GM19324 (cell line): Measurements from ENCODE around the gene PSMD2.
"Not testable (repeated sequence)": the region's sequence is repeated elsewhere in the genome, so short reads cannot be mapped to it uniquely, and the experiment has no call there.

Source experiments
- ATAC-seq: cut with Tn5 transposase; IDR thresholded peaks from one replicate; pipeline ENCODE4 v1.9.1; 2021; ENCODE audit warnings: mild to moderate bottlenecking, moderate library complexity; ENCODE audit not compliant: unreplicated experiment, low FRiP score

The PSMD2 gene

GRCh38 chr3:184298759-184299487 is at the start of gene PSMD2:
Gene PSMD2, plus strand, starts transcription at chr3:184299241. Its CDS starts 26 bp downstream, at chr3:184299267.
- ATAC-seq, result peak; percentile 97

DNA sequence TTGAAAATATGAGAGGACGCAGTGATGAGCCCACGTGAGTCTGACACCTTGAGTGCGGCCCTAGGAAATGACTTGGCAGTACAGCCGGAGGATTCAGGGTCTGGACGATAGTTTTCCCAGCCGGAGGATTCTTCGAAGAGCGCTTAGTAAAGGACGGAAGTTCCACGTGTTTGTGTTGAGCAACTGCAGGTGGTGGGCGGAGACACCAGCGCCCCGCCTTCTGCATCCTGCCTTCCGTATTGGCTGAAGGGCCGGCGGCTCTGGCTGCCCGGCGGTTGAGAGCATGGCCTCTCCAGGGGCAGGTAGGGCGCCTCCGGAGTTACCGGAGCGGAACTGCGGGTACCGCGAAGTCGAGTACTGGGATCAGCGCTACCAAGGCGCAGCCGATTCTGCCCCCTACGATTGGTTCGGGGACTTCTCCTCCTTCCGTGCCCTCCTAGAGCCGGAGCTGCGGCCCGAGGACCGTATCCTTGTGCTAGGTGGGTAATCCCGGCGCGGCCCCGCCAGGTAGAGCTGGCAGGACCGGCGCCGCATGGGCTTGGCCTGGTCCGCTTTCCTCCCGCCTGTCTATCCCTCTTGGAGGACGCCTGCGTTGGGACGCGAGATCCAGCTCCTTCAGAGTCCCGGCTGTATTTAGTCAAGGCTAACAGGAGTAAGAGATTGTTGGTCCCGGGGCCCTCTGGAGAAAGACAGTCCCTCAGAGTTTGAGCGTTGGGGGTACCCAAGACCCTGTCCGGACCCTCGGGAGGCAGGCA is 49.5 kb upstream of the PSMD2 start, which contains the start of gene EEF1AKMT4:
TSS of gene EEF1AKMT4 (plus strand) at position 261 of the 755 bp plus-strand sequence. CDS start at position 284, 23 bp downstream.
- ATAC-seq, result peak; percentile 88

DNA sequence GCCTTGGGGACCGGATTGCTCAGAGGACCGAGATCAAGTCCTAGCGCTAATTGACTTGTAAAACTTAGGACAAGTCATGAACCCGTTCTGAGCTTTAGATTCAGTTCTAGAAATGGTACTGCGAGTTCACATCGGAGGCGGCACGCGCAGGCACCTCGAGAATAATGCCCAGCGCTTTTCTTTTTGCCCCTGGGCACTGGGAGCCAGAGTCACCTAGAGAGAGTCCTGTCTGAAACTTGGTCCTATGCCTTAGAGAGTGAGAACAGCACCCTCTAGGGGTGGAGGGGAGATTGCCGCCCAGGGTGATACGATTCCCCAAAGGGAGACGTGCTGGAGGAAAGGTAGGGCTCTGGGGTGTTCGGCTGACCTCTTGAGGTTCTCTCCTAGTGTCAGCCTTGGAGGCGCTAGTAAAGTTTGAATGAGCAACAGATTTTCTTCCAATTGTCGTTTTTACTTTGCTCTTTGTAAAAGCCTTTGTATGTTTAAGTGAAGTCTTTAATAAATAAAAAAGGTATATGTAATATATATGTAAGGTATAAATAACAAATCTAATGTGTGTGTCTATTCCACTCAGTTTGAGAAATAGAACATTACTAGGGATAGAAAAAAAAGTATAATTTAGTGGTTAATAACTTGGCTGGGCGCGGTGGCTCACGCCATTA is 48.7 kb upstream of the PSMD2 start:
- peak; percentile 50 for ATAC-seq

GRCh38 chr3:184255291-184256039 is 43.6 kb upstream of the PSMD2 start:
- no peak for ATAC-seq

DNA sequence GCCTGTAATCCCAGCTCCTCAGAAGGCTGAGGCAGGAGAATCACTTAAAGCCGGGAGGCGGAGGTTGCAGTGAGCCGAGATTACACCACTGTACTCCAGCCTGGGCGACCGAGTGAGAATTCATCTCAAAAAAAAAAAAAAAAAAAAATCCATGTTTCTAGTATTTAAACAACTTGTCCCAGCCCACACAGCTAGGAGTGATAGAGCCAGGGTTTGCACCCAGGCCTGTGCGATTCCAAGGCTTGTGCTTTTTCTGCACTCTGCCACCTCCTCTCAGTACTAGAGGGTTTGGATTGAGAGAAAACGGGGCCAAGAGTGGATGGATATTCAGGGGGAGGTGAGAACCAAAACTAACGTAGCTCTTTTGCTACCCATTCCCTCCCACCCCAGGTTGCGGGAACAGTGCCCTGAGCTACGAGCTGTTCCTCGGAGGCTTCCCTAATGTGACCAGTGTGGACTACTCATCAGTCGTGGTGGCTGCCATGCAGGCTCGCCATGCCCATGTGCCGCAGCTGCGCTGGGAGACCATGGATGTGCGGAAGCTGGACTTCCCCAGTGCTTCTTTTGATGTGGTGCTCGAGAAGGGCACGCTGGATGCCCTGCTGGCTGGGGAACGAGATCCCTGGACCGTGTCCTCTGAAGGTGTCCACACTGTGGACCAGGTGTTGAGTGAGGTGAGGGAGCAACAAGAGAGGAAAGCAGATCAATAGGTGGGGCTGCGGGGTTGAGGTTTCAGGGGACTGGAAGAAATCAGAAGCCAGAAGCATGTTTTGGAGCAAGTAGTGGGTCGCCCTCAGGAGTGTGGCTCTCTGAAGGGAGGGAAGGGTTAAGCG is 41.7 kb upstream of the PSMD2 start:
- ATAC-seq, result no peak

DNA sequence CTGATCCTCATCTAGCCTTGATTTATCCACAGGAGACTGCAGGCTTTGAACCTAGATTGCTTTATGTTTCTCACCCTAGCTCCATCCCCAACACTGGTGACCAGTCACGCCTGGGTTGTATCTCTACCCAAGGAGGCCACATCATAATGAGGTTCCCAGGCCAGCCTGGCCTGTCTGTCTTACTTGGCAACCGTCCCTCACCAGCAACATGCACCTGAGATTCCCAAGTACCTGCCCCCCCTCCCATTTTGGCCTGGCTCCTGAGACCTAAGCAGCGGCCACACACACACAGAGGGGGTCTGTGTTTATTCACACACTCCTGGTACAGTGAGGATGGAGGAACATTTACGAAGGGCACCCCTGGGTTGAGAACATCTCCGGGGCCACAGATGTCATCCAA is 40.1 kb upstream of the PSMD2 start:
- ATAC-seq, result no peak

DNA sequence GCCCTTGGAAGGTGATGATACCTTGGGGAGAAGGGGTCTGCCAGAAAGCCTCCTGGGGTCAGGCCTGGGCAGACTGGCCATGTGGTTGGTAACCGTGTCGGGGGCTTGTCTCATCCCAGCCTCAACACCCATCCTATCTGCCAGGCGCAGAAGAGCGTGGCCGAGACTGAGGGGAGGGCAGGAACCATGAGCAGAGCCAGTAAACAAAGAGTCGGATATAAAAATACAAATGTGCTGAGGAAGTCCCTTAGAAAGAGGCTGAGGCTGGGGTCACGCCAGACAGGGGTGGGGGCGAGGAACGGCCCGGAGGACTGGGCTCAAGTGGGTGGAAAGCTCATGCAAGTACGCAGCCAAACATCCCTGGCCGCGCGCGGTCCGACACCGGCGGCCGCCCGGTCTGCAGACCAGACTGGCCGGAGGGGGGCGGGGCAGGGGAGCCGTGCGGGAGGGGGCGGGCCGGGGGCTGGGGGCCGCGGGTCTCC is 39.6 kb upstream of the PSMD2 start:
- ATAC-seq, result no peak

- no peak for ATAC-seq
These were observed 38.9 kb upstream of the PSMD2 start for GRCh38 chr3:184259878-184260723.

- no peak for ATAC-seq
These were observed 38.2 kb upstream of the PSMD2 start for GRCh38 chr3:184260724-184261269.

DNA sequence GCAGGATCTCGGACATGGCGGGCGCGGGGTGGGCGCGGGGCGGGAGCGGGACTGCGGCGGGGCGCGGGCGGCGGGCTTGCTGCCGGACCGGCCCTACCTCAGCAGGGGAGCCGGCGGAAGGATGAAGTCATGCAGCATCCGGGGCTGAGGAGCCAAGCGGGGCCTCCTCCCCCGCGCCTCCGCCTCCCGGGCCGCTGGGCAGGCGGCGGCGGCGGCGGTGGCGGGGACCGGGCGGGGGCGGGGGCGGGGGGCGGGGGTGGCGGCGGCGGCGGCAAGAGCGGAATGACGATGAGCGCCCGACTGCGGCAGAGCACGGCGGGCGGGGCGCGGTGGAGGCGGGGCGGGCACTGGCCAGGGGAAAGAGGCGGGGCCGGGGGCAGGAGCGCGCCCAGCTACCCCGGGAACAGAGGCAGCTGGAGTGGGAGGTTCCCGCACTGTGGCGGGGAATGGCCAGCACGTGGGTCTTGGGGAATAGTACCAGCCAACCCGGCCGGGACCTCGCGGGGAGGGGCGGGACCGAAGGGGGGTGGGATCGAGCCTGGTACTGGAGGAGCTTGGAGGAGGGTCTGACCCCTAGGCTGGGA is 37.7 kb upstream of the PSMD2 start, which contains the start of gene CAMK2N2:
TSS of gene CAMK2N2 (minus strand) at position 284 of the 584 bp plus-strand sequence. CDS start at position 16, 268 bp downstream.
- no peak for ATAC-seq

DNA sequence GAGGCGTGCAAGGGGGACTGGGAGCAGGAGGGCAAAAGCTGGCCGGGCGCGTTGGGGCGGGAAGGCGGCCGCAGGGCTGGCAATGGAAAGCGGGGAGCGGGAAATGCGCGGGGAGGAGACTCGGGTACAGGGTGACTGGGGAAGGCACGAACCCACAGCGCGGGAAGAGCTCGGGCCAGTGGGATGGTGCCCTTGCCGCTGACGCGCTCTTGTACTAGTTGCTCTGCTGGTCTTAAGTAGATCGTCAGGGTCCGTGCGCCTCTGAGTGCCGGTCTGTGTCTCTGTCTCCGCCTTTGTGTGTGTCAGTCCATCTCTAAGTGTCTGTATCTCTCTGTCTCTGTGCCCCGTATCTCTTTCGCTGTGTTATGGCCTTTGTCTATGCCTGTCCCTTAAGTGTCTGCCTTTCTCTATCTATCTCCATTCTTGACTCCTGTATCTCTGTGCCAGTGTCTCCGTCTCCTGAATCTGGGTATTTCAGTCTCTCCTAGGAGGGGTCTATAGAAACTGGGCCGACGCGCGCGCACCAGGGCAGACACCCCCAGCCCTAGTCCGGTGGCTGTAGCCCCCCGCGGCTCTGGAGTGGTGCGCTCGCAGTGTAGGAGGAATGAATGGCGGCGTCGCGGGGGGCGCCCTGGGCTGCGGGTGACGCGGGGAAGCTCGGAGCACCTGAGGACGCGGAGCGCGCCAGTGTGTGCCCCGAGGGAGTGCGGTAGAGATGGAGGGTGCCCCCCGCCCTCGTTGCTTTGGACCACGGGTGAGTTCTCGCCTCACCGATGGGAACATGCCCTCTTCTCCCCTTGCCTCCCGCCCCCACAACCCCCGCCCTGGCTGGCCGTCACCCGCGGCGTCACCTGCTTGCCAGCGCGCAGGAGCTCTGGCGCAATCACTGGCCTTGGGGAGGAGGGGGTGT is 36.9 kb upstream of the PSMD2 start:
- ATAC-seq, result no peak

DNA sequence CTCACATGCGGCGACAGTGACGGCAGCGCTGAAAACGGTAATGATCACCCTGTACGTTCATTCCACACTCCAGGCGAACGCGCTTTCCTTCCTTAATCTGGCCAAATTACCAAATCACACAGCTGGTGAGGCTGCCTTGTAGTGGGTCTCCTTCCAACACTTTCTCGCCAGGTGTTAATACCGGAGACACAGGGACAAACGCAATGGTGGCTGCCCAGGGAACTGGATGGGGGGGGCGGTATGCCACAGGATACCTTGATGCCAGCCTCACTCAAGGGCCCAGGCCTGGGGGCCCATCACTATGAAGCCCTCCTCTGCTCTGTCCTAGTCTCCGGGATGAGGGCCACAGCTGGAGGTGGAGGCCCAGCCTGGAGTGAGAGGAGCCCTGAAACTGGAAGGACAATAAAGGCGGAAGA is 36.3 kb upstream of the PSMD2 start:
- ATAC-seq, result no peak

- not testable (repeated sequence) for ATAC-seq
These were observed 31.8 kb upstream of the PSMD2 start for GRCh38 chr3:184267249-184267648.

- no peak for ATAC-seq
These were observed 26.8 kb upstream of the PSMD2 start for GRCh38 chr3:184272269-184272668.

DNA sequence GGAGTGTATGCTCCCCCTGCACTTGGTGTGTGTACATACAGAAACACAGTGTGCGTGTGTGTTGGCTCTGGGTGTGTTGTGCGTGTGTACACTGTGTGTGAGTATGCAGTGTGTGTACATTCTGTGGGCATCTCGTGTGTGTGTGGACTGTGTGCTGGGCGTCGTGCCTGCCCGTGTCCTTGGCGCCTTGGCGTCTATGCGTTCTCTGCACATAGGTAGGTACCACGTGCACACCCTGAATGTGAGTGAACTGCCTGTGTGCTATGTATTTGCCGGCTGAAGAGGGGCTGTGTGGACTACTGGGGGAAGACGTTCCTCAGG is 23.7 kb upstream of the PSMD2 start:
- no peak for ATAC-seq

DNA sequence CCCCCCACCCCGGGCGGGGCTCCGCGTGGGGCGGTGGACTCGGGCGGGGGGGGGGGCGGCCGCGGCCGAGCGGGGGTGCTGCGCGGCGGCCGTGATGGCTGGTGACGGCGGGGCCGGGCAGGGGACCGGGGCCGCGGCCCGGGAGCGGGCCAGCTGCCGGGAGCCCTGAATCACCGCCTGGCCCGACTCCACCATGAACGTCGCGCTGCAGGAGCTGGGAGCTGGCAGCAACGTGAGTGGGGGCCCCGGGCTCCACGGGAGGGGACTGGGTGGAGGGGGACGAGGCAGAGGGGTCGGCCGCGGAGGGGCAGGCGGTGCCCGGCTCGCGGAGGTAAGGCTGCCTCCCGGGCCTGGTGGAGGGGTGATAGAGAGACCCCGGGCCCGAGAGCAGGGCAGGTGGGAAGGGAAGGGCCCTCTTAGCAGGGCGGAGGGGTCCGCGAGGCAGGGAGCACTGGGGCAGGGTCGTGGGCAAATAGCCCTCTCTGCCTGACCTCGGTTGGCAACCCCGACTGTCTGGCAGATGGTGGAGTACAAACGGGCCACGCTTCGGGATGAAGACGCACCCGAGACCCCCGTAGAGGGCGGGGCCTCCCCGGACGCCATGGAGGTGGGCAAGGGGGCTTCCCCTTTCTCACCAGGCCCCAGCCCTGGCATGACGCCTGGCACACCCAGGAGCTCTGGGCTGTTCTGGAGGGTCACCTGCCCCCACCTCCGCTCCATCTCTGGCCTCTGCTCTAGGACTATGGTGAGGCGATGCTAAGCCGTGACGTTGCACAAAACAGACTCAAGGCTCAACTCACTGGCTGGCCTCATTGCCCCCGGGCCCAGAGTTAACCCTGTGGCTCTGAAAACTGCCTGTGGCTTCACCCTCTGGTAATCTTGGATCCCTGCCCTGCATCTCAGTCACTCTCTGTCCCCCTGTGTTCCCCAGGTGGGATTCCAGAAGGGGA is 22.8 kb upstream of the PSMD2 start, which contains the start of gene ECE2:
TSS of gene ECE2 (plus strand) at position 62 of the 950 bp plus-strand sequence. CDS start at position 194, 132 bp downstream.
- ATAC-seq, result no peak
